HEK293 (cell line): ENCODE measurements around the gene LRBA.

ENCODE experiments used
- SP7 ChIP-seq: fragments of 450-650 bp; formaldehyde crosslinking; IDR thresholded peaks from 2 replicates; pipeline ENCODE4 v1.5.1; 2016; ENCODE audit warnings: missing biosample characterization, missing genetic modification characterization
- YY1 ChIP-seq: fragments of 450-650 bp; formaldehyde crosslinking; IDR thresholded peaks from 2 replicates; pipeline ENCODE4 v1.5.1; 2018; ENCODE audit warnings: missing biosample characterization, missing genetic modification characterization
- ZEB2 ChIP-seq: fragments of 450-650 bp; formaldehyde crosslinking; IDR thresholded peaks from 2 replicates; pipeline ENCODE4 v1.5.1; 2016; ENCODE audit warnings: missing biosample characterization, missing genetic modification characterization
- ZNF157 ChIP-seq: fragments of 450-650 bp; formaldehyde crosslinking; IDR thresholded peaks from 2 replicates; pipeline ENCODE4 v1.5.1; 2016; ENCODE audit warnings: missing biosample characterization, missing genetic modification characterization
- ZNF510 ChIP-seq: fragments of 450-650 bp; formaldehyde crosslinking; IDR thresholded peaks from 2 replicates; pipeline ENCODE4 v1.5.1; 2018; ENCODE audit warnings: mild to moderate bottlenecking, missing genetic modification characterization, missing biosample characterization; ENCODE audit not compliant: insufficient replicate concordance
- ZNF660 ChIP-seq: fragments of 450-650 bp; IDR thresholded peaks from 2 replicates; pipeline ENCODE4 v1.5.1; 2018; ENCODE audit warnings: missing biosample characterization, mild to moderate bottlenecking, missing genetic modification characterization
- TF ChIP-seq, protein P1 (sequence below): fragments of 450-650 bp; formaldehyde crosslinking; IDR thresholded peaks from 2 replicates; pipeline ENCODE4 v1.5.1; 2017; ENCODE audit warnings: missing biosample characterization, missing genetic modification characterization
- TF ChIP-seq, protein P2 (sequence below): fragments of 450-650 bp; formaldehyde crosslinking; IDR thresholded peaks from 2 replicates; pipeline ENCODE4 v1.5.1; 2016; ENCODE audit warnings: missing biosample characterization, missing genetic modification characterization
- TF ChIP-seq, protein P3 (sequence below): fragments of 450-650 bp; formaldehyde crosslinking; IDR thresholded peaks from 2 replicates; pipeline ENCODE4 v1.5.1; 2016; ENCODE audit warnings: missing biosample characterization, missing genetic modification characterization
- TF ChIP-seq, protein P4 (sequence below): sonication (generic); formaldehyde crosslinking; IDR thresholded peaks from 2 replicates; pipeline ENCODE4 v1.8.1; 2022; ENCODE audit warnings: mild to moderate bottlenecking, moderate library complexity, missing genetic modification reagents

DNA sequence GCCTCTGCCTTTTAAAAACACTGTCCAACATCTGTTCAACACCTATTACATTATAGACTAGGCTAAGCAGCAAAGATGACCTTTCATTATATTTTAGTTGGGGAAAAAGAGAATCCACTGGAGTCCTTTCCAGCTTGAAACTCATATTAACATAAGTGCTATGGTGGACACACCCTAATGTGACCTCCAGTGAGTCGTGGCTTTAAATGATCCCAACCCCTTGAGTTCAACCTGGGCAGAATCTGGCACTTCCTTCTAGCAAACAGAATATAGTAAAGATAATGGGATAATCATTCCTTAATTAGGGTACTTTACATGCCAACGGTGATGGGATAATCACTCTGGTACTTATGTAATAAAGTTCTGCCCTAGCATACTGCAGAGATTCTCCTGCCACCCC is 270.5 kb downstream of the LRBA start:
- TF ChIP-seq, protein P1, sequence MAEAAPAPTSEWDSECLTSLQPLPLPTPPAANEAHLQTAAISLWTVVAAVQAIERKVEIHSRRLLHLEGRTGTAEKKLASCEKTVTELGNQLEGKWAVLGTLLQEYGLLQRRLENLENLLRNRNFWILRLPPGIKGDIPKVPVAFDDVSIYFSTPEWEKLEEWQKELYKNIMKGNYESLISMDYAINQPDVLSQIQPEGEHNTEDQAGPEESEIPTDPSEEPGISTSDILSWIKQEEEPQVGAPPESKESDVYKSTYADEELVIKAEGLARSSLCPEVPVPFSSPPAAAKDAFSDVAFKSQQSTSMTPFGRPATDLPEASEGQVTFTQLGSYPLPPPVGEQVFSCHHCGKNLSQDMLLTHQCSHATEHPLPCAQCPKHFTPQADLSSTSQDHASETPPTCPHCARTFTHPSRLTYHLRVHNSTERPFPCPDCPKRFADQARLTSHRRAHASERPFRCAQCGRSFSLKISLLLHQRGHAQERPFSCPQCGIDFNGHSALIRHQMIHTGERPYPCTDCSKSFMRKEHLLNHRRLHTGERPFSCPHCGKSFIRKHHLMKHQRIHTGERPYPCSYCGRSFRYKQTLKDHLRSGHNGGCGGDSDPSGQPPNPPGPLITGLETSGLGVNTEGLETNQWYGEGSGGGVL, result no peak
- TF ChIP-seq ZNF510 (tag by site-specific recombination) (no peak), ZNF157 (tag by site-specific recombination) (no peak), ZNF660 (tag by site-specific recombination) (no peak), ZEB2 (tag by site-specific recombination) (no peak), YY1 (no peak), SP7 (tag by site-specific recombination) (no peak)
- TF ChIP-seq, protein P2, sequence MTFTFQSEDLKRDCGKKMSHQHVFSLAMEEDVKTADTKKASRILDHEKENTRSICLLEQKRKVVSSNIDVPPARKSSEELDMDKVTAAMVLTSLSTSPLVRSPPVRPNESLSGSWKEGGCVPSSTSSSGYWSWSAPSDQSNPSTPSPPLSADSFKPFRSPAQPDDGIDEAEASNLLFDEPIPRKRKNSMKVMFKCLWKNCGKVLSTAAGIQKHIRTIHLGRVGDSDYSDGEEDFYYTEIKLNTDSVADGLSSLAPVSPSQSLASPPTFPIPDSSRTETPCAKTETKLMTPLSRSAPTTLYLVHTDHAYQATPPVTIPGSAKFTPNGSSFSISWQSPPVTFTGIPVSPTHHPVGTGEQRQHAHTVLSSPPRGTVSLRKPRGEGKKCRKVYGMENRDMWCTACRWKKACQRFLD (tag by site-specific recombination), result no peak
- TF ChIP-seq, protein P3, sequence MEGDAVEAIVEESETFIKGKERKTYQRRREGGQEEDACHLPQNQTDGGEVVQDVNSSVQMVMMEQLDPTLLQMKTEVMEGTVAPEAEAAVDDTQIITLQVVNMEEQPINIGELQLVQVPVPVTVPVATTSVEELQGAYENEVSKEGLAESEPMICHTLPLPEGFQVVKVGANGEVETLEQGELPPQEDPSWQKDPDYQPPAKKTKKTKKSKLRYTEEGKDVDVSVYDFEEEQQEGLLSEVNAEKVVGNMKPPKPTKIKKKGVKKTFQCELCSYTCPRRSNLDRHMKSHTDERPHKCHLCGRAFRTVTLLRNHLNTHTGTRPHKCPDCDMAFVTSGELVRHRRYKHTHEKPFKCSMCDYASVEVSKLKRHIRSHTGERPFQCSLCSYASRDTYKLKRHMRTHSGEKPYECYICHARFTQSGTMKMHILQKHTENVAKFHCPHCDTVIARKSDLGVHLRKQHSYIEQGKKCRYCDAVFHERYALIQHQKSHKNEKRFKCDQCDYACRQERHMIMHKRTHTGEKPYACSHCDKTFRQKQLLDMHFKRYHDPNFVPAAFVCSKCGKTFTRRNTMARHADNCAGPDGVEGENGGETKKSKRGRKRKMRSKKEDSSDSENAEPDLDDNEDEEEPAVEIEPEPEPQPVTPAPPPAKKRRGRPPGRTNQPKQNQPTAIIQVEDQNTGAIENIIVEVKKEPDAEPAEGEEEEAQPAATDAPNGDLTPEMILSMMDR (tag by site-specific recombination), result no peak
- TF ChIP-seq, protein P4, sequence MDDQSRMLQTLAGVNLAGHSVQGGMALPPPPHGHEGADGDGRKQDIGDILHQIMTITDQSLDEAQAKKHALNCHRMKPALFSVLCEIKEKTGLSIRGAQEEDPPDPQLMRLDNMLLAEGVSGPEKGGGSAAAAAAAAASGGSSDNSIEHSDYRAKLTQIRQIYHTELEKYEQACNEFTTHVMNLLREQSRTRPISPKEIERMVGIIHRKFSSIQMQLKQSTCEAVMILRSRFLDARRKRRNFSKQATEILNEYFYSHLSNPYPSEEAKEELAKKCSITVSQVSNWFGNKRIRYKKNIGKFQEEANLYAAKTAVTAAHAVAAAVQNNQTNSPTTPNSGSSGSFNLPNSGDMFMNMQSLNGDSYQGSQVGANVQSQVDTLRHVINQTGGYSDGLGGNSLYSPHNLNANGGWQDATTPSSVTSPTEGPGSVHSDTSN (CRISPR knock-in tag), result no peak
